GM04503 (cell line): ENCODE data around the gene STARD5.

Experiments
- DNase-seq: peaks from one replicate; pipeline ENCODE4 v3.0.0-alpha.2; 2012; ENCODE audit warnings: low read depth

The STARD5 gene

DNA sequence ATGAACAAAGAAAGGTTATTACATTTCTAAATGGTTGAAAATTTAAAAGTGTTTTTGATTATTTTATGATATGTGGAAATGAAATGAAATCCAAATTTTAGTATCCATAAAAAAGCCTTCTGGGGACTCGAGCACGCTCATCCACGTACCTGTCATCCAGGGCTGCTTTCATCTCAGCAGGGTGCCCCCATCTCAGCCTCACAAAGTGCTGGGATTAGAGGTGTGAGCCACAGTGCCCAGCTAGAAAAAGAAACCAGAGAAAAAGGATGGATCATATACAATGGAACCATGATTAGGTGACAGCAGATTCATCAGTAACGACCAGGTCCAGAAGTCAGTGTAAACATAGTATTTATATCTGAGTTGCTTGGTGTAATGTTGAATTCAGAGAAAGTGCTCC lies 49.7 kb downstream of the STARD5 start:
- no peak for DNase-seq

DNA sequence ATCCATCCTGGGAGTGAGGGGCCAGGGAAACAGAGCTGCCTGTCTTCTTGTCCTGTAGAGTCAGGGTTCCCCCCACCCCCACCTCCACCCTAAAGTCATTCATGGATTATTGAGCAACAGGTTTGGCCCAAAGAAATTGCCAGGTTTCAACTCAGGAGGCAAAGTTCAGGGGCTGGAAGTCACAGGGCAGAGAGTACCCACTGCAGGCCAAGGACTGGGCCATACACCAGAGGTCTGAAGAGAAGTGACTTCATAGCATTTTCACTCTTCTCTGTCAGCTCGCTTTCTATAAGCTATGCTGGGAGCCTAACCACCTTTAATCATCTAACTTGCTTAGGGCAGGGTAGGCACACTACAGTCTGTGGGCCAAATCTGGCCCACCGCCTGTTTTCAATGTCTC lies 50.1 kb downstream of the STARD5 start:
- DNase-seq = no peak

DNA sequence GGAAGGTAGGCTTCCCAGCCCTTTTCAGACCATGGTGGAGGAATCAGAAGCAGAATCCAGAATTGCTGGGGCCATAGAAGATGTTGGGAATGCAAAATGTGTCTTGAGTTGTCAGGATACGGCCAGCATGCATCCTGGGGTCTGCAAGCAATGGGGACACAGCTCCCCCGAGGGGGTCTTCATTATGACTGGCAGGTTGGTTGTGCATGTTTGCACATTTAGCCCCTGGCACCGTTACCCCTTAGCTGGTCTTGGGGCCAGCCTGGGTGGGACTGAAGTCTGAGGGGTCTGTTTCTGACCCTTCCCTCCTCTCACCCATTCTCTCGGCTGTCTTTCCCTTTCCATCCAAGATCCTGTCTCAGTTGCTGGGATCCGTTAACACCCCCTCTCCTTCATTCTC lies 50.7 kb downstream of the STARD5 start:
- no peak for DNase-seq

DNA sequence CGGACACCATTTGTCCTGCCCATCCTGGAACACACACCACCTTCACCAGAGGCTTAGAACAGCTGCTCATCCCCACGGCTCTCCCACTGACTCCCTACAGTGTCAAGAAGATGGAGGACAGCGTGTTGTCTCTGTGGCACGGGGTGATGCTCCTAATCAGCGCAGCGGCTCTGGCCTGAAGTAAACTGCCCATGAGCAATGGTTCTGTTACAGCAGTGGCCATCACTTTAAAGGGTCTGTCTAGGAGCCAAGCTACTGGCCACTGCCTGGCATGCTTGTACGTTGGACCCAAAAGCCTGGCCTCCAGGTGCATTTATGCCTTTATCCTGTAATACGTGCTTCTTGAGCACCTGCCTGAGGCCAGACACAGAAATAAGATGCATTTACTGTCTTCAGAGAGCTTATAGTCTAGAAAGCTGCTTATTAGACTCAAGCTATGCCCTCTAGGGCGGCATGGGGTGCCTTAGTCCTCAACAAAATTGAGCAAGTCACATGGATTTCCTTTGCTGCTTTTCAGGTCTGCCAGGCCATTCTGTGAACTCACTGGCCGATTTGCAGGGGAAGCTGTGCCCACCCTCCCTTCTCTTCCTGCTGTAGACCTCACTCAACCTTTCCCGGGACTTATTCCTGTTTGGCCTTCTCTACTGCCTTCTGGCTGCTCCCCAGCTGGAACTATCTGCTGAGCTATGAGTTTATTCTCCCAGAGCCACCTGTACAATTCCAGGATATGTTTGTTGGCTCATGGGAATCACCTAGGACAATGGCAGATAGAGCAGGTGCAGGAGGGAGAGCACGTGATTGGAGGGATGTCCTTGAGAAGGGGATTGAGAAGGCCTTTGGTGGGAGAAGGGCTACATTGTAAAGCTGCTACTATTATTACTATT lies 51.9 kb downstream of the STARD5 start:
- no peak for DNase-seq

DNA sequence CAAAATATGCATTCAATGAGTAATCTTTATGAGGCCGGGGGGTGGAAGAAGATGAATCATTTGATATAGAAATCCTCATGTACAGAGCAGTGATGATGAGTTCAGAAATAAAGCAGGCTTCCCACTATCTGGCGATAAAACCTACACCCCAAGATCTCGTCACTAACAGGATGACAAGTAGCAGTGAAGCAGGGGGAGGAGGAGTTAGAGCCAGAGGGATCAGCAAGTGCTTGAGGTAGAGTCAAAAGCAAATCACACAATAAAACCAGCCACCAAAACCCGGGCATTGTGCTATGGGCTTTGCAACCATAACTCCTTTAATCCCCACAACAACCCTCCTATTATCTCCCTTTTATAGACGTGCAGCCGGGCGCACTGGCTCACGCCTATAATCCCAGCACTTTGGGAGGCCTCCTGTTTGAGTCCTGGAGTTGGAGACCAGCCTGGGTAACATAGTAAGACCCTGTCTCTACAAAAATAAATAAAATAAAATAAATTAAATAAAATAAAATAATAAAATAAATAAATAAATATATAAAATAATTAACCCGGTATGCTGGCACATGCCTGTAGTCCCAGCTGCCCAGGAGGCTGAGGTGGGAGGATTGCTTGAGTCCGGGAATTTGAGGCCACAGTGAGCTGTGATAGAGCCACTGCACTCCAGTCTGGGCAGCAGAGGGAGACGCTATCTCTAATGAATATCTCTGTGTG lies 53.0 kb downstream of the STARD5 start:
- no peak for DNase-seq

DNA sequence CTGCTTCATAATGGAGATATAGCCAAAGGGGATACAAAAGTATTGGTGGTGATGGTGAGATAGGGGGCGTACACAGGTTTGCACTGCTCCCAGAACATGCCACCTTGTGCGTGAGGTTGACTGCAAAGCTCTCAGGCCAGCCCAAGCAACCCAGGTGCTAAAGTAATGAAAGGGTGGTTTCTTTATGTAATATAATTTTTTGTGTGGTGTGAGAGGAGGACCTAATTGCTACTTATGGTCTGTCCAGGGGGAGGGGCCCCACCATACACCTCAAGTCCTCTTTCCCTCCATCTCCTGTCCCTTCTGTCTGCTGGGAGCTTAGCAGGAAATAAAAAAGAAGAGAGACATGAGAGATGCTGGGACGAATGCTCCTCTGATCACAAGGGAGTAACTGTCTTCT lies 53.8 kb downstream of the STARD5 start:
- no peak for DNase-seq

DNA sequence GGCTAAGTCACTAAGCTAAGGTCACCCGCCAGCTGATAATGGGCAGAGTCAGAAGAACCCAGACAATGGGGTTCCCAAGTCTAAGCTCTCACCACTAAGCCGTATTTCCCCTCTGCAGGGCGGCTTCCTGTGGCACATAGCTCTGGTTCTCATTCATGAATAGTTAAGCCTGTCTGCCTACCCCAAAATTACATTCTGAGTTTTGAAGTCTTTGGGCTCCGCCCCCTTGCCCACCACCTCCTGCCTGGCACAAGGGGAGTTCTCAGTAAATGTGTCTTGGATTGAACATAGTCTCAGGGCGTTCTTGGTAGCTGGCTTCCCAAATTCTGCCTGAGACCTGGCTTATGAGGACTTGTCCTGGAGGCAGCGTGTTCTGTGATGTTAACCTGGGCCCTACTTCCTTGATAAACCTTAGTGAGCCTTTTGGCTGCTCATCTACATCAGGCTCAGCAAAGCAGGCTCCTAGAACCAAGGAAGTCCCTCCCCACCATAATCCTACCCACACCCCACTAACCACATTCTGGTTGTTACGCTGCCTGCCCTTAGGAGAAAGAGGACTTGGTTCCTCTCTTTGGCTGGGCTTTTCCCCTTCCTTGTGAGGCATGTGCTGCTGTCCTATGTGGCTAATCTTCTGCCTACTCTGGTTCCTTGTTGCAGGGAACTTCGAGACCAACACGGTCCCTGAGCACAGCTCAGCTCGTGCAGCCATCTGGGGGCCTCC lies 54.9 kb downstream of the STARD5 start:
- DNase-seq = no peak

DNA sequence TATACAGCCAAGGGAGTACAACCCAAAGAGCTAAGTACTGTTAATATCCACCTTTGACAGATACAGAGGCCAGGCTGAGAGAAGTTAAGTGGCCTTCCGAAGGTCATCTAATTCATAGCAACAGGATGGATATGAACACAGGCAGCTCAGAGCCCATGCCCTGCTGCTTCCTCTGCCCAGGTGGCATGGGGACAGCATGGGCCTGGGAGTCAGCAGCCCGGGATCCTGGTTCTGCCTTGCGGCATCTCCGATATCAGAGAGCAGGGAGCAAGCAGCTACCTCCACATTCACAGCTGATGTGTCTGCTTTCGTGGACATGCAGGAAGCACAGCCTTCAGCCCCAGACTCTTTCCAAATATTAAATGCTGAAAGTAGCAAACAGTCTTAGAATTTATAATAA lies 55.6 kb downstream of the STARD5 start:
- DNase-seq = no peak

DNA sequence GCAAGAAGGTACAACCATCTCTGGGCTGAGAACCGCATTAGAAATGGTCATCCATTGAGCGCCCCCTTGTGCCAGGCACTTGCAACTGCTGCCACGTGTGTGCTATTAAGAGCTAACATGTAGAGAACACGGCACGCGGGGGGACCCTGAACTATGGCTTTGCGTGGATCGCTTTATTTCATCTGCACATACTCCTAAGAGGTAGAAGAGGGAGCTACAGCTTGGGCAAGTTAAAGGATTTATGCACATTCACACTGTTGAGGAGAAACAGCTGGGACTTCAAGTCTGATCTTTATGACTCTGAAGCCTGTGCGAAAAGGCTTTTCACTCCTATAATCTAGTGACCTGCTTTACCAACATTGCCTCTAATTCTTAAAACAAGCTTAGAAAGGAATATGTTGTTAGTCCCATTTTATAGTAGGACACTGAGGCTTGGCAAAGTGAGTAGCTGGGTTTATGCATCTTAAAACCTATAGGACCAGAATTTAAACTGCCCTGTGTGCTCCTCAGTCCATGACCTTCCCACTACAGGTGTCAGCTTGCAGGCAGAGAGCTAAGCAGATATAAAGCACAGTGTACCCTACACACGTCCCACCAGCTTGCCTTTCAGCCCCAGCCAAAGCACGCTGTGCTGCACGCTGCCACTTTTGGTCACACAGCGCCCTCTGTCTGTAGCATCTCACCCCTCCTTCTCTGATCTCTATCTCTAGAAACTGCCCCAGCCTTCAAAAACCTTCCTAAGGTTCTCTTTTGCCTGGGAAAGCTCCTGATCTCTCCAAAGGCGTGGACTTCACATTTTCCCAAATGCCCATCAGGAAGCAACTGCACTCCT lies 57.8 kb downstream of the STARD5 start:
- DNase-seq = no peak

DNA sequence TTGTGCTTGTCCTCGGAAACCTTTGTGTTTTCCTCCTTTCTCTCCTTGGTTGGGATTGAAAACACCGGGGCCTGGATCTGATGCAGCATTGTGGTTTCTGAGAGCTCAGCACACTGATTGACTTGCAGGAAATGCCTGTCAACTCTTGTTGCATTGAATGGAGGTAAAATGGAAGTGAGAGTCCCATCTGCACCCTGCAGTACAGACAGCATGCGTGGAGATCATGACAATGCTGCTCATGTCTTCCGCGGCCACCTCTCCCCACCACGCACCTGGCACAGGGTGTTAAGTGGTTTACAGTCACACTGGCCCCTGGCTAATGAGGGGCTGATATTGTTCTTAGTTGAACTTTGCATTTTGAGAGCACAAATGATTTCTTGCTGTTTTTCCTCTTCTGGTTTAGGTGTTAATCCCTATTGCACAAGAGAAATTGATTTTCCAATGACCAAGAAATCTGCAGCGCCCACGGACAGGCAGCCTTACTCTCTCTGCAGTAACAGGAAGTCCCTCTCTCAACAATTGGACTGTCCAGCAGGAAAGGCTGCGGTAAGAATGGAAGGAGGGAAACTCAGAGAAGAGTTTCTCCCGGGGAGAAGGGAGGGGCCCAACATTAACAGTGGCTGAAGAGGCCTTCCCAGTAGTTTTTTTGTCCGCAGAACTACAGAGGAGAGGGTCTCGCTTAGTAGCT lies 58.5 kb downstream of the STARD5 start:
- no peak for DNase-seq

DNA sequence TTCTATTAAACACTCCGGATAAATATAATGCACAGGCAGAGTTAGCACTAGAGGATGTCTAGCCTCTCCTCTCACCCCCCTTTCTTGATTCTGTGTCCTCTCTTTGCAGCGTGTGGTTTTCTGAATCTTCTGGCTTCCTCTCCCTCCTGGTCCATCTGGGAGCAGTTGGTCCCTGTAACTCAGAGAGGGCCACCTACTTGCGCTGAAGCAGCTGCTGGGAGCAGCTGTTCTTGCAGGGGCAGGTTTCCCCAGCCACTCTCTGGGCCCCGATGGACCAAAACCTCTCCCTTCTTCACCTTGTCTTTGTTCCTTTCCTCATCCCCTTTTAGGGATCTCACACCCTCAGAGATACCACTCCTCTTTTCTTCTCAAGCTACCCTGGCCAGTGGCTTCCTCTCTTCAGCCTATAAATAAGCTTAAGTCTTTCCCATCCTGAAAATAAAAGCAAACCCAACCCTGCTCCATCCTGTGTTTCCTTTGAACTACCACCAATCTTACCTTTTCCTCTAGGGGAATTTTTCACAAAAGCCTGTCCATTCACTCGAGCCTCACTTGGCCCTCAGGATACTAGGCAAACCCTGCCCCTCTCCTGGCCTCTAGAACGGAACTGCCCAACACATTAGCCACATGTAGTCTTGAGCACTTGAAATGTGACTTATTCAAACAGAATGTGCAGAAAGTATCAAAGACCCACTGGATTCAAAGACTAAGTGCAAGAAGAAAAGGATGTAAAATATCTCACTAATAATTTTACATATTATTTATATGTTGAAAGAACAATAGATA lies 59.7 kb downstream of the STARD5 start:
- DNase-seq = no peak

DNA sequence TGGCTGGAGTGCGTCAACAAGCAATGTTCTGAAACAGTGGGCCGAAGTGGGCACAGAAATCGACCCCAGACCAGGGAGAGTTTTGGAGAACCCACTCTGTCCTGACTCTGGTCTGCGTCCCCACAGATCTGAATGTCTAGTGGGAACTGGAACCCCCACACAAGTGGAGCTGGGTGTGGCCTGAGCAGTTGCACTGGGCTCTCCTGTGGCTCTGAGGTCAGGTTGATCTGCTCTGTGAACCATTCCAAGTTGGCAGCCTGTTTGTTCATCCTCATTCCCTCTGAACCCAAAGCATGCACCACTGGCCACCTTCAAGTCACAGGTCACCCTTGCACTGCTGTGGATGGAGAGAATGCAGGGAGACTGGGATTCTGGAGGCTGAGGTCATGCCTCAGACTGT lies 60.5 kb downstream of the STARD5 start:
- no peak for DNase-seq

DNA sequence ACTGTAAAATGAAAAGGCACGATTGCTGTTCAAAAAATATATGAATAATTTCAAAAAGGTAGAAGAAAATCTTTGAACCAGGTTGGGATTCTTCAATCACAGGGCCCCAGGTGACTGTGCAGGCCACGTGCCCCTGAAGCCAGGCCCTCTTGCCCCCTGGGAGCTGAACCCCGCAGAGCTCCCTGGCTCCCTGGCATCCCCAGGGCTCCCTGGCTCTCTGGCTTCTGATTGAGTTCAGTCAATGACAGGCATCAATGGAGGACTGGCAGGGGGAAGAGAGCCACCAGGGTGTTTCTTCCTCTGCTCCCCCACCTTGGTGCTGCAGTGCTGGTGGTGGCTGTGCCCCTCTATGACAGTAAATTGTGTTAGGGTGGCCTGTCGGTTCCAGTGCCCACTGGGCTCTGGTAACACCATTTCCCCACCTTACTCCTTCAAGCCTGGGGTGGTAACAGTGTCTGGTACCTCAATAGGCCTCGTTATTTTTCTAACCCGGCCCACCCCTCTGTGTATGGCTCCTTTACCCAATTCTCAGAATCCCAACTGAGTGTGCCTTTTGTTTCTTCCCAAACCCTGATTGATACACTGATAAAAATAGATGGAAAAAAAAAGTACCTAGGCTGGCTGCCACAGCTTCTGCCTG lies 62.6 kb downstream of the STARD5 start:
- DNase-seq = no peak

DNA sequence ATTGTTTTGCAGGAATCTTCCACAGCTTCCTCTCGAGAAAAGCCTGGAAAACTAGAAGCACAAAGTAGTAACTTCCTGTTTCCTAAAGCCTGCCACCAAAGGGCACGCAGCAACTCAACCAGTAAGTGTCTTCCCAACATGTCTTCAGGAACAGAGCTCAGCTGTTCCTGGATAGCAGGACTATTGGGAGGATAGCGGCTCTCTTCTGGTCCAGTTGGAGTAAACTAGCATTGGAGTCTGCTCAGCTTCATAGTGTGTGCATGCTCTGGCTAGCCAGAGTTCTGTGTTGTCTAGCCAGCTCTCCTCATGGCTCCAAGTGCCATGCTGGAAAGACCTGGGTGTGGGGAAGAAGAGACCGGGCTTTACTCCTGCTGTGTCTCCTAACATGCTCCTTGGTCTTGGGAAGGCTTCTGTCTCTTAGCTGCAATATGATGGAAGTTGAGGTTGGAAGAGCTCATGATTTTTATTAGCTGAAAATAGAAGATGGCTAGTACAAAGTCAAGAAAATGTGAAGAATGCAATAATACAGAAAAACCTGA lies 64.1 kb downstream of the STARD5 start:
- no peak for DNase-seq
